Fibroblast of gingiva (primary cell): ENCODE results near the gene AMDHD2.
"Not testable (repeated sequence)": the region's sequence is repeated elsewhere in the genome, so short reads cannot be mapped to it uniquely, and the experiment has no call there.

Experiments
- DNase-seq: peaks from one replicate; pipeline ENCODE4 v3.0.0-alpha.2; 2011; ENCODE audit warnings: low read depth

Gene AMDHD2

DNA sequence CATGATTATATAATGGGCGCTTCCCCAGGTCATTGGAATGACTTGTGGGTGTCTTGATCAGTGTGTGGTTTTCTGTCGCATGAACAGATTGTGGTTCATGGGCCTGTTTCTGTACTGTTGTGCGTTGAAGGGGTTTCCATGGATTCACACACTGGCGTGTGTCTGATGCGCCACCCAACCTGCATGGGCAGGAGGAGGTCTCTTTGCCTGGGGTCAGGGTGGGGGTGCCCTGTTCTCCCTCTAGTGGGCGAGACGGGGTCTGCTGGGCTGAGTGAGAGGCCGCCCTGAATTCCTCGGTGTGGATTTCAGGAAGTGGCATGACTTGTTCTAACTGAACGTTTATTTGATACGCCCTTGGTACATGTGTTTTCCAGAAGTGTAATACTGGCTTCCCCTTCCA lies 60.0 kb downstream of the AMDHD2 start:
- DNase-seq, result not testable (repeated sequence)

DNA sequence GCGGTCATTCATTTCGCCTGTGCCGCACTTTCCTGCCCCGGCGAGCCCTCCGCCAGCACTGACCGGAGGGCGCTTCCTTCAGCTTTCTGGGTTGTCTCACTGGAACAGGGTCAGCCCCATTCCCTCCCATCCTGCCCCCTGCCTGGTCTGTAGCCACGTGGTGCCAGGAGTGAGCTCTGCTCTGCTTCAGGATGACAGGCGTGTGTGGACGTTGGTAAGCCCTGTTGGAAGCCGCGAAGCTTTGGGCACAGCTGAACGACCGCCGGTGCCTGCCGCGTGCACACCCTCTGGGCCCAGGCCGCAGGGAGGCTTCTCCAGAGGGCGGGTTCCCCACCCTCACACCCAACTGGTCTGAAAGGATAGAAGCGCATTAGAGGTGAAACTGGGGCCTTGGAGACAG lies 60.6 kb downstream of the AMDHD2 start:
- not testable (repeated sequence) for DNase-seq
